HG02884 (cell line): Measurements from ENCODE around the gene CD300LB.
"Not testable (repeated sequence)": the region's sequence is repeated elsewhere in the genome, so short reads cannot be mapped to it uniquely, and the experiment has no call there.

ENCODE experiments used
- ATAC-seq: cut with Tn5 transposase; IDR thresholded peaks from one replicate; pipeline ENCODE4 v1.9.1; 2021; ENCODE audit warnings: mild to moderate bottlenecking, moderate library complexity; ENCODE audit not compliant: unreplicated experiment

Gene CD300LB

GRCh38 chr17:74531231-74531761 lies at the start of gene CD300LB:
TSS of gene CD300LB (minus strand) at chr17:74531475. CDS start at chr17:74531350, 125 bp downstream.
- ATAC-seq = no peak

- ATAC-seq = no peak
Observed at GRCh38 chr17:74579900-74580299, 48.6 kb upstream of the CD300LB start.

GRCh38 chr17:74578979-74579378 lies 47.7 kb upstream of the CD300LB start:
- ATAC-seq = no peak

GRCh38 chr17:74574489-74575142 lies 43.3 kb upstream of the CD300LB start:
- ATAC-seq = no peak

GRCh38 chr17:74573635-74574034 lies 42.4 kb upstream of the CD300LB start:
- ATAC-seq = not testable (repeated sequence)

- no peak for ATAC-seq
Observed at GRCh38 chr17:74573169-74573568, 41.9 kb upstream of the CD300LB start.

GRCh38 chr17:74571621-74572270 lies 40.5 kb upstream of the CD300LB start:
- no peak for ATAC-seq

GRCh38 chr17:74569020-74570003 lies 38.0 kb upstream of the CD300LB start:
- ATAC-seq = no peak

- ATAC-seq = no peak
Observed at GRCh38 chr17:74568106-74568873, 37.0 kb upstream of the CD300LB start.

GRCh38 chr17:74567397-74567796 lies 36.1 kb upstream of the CD300LB start, which contains the start of gene CD300H:
TSS of gene CD300H (minus strand) at chr17:74567509.
- ATAC-seq = no peak

GRCh38 chr17:74566132-74566753 lies 35.0 kb upstream of the CD300LB start:
- ATAC-seq = no peak

GRCh38 chr17:74565126-74565525 lies 33.9 kb upstream of the CD300LB start:
- no peak for ATAC-seq

- ATAC-seq = no peak
Observed at GRCh38 chr17:74563358-74563757, 32.1 kb upstream of the CD300LB start.

GRCh38 chr17:74561586-74561985 lies 30.3 kb upstream of the CD300LB start:
- ATAC-seq = no peak

- ATAC-seq = no peak
Observed at GRCh38 chr17:74558882-74559519, 27.7 kb upstream of the CD300LB start.

GRCh38 chr17:74558402-74558801 lies 27.1 kb upstream of the CD300LB start:
- ATAC-seq = not testable (repeated sequence)

GRCh38 chr17:74555427-74555940 lies 24.2 kb upstream of the CD300LB start:
- ATAC-seq = no peak

- ATAC-seq = no peak
Observed at GRCh38 chr17:74554909-74555308, 23.6 kb upstream of the CD300LB start.

GRCh38 chr17:74552037-74552436 lies 20.8 kb upstream of the CD300LB start:
- no peak for ATAC-seq
